ENCODE results near the gene INAFM2.

INAFM2 gene

GRCh38 chr15:40363611-40364010 is 40.1 kb downstream of the INAFM2 start:
- CTCF ChIA-PET = interaction anchor here (0.9 kb wide), 1 partner anchor 57 kb away, joined by 3 read pairs; no protein-coding TSS in a partner anchor
- no peaks in the 10 kb centered on the region for H3K4me1 ChIP-seq (ENCODE audit: control insufficient read depth, insufficient read depth, low read length)
- no peak for TF ChIP-seq ZNF548 (tag by site-specific recombination; IDR thresholded peaks at IDR 0.05)
- no peak for TF ChIP-seq ZNF76 (tag by site-specific recombination; IDR thresholded peaks at IDR 0.05; ENCODE audit: borderline replicate concordance, low read depth)
- no peak for TF ChIP-seq GLI2 (tag by site-specific recombination; IDR thresholded peaks at IDR 0.05; ENCODE audit: borderline replicate concordance, low read depth)
- no peak for TF ChIP-seq ZNF138 (tag by site-specific recombination; IDR thresholded peaks at IDR 0.05; ENCODE audit: borderline replicate concordance)
- TF ChIP-seq ZNF621 (tag by site-specific recombination; IDR thresholded peaks at IDR 0.05) = no peak
- TF ChIP-seq ZBTB21 (tag by site-specific recombination; IDR thresholded peaks at IDR 0.05) = no peak
- TF ChIP-seq, protein P1, sequence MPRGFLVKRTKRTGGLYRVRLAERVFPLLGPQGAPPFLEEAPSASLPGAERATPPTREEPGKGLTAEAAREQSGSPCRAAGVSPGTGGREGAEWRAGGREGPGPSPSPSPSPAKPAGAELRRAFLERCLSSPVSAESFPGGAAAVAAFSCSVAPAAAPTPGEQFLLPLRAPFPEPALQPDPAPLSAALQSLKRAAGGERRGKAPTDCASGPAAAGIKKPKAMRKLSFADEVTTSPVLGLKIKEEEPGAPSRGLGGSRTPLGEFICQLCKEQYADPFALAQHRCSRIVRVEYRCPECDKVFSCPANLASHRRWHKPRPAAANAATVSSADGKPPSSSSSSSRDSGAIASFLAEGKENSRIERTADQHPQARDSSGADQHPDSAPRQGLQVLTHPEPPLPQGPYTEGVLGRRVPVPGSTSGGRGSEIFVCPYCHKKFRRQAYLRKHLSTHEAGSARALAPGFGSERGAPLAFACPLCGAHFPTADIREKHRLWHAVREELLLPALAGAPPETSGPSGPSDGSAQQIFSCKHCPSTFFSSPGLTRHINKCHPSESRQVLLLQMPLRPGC (tag by site-specific recombination; IDR thresholded peaks at IDR 0.05) = no peak
- TF ChIP-seq ZNF416 (tag by site-specific recombination; IDR thresholded peaks at IDR 0.05) = no peak
- no peak for TF ChIP-seq ZNF660 (tag by site-specific recombination; IDR thresholded peaks at IDR 0.05)
- TF ChIP-seq, protein P2, sequence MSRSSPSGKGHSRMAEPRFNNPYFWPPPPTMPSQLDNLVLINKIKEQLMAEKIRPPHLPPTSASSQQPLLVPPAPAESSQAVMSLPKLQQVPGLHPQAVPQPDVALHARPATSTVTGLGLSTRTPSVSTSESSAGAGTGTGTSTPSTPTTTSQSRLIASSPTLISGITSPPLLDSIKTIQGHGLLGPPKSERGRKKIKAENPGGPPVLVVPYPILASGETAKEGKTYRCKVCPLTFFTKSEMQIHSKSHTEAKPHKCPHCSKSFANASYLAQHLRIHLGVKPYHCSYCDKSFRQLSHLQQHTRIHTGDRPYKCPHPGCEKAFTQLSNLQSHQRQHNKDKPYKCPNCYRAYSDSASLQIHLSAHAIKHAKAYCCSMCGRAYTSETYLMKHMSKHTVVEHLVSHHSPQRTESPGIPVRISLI (tag by site-specific recombination; IDR thresholded peaks at IDR 0.05) = no peak
- TF ChIP-seq PRDM10 (tag by site-specific recombination; IDR thresholded peaks at IDR 0.05) = no peak
- no peak for TF ChIP-seq KLF9 (tag by site-specific recombination; IDR thresholded peaks at IDR 0.05; ENCODE audit: low read depth)
- no peak for TF ChIP-seq ZNF701 (tag by site-specific recombination; IDR thresholded peaks at IDR 0.05)
- TF ChIP-seq ZFP41 (tag by site-specific recombination; IDR thresholded peaks at IDR 0.05; ENCODE audit: borderline replicate concordance) = no peak
- H3K4me3 ChIP-seq (ENCODE audit: low read depth, low read length) = no peak overlapping the region
- H3K9me3 ChIP-seq (ENCODE audit: control insufficient read depth, insufficient read depth, low read depth, low read length) = no peaks in the 10 kb centered on the region
- POLR2A ChIA-PET = no interaction called here
- no peaks in the 10 kb centered on the region for H3K36me3 ChIP-seq (ENCODE audit: control insufficient read depth in 2 of 2, insufficient read depth in 1 of 2, low read length in 2 of 2)
- H3K27ac ChIP-seq (ENCODE audit: extremely low read depth, low read depth, low read length) = no peak overlapping the region

- H3K4me1 ChIP-seq (ENCODE audit: control insufficient read depth, insufficient read depth, low read length) = no peaks in the 10 kb centered on the region
- CTCF ChIA-PET = interaction anchor here (0.9 kb wide), 1 partner anchor 57 kb away, joined by 3 read pairs; no protein-coding TSS in a partner anchor
- no peaks in the 10 kb centered on the region for H3K36me3 ChIP-seq (ENCODE audit: control insufficient read depth in 2 of 2, insufficient read depth in 1 of 2, low read length in 2 of 2)
- peak; percentile 44 for TF ChIP-seq KLF1 (tag by site-specific recombination; IDR thresholded peaks at IDR 0.05)
- no peak for TF ChIP-seq ZNF335 (tag by site-specific recombination; conservative IDR thresholded peaks at IDR 0.05)
- TF ChIP-seq TSHZ1 (tag by site-specific recombination; IDR thresholded peaks at IDR 0.05; ENCODE audit: borderline replicate concordance) = no peak
- no peak for TF ChIP-seq ZNF239 (tag by site-specific recombination; IDR thresholded peaks at IDR 0.05)
- no peak overlapping the region for H3K27ac ChIP-seq (ENCODE audit: extremely low read depth, low read depth, low read length)
- POLR2A ChIA-PET = no interaction called here
- H3K9me3 ChIP-seq (ENCODE audit: control insufficient read depth, insufficient read depth, low read depth, low read length) = no peaks in the 10 kb centered on the region
- H3K4me3 ChIP-seq (ENCODE audit: low read depth, low read length) = no peak overlapping the region
These were observed 40.8 kb downstream of the INAFM2 start for GRCh38 chr15:40364251-40364650.
